ENCODE results near the gene EYS. TPM values are rescaled to one million over a fixed set of nuclear protein-coding genes. Genes with fewer than 3 reads are reported as not detected.

The EYS gene
- total and polyA plus RNA-seq, 9 of the 15 experiments (the other 6 are each of a cell fraction or from before 2014, with no cell fraction given) = 0.03 to 0.36 (median 0.10) TPM; not detected in 2

GRCh38 chr6:64672651-64673050 is 1034.4 kb downstream of the EYS start (continued):
- TF ChIP-seq ZNF318 (IDR thresholded peaks at IDR 0.05; ENCODE audit: borderline replicate concordance in 1 of 2, low read depth in 1 of 2) (no peak), GATAD2A (IDR thresholded peaks at IDR 0.05) (no peak), MED1 (CRISPR knock-in tag; IDR thresholded peaks at IDR 0.05; ENCODE audit: borderline replicate concordance) (no peak), USF1 (CRISPR knock-in tag; IDR thresholded peaks at IDR 0.05) (no peak), TARDBP (IDR thresholded peaks at IDR 0.05) (no peak)
